ENCODE data around the gene CREBRF.
"Not testable (repeated sequence)": the region's sequence is repeated elsewhere in the genome, so short reads cannot be mapped to it uniquely, and the experiment has no call there.

- TF ChIP-seq CTCF (IDR thresholded peaks at IDR 0.05; ENCODE audit: insufficient read depth, low read length); POLR2AphosphoS5 (IDR thresholded peaks at IDR 0.05; ENCODE audit: low read depth); REST (IDR thresholded peaks at IDR 0.05; ENCODE audit: insufficient replicate concordance, low read depth); SPI1 (IDR thresholded peaks at IDR 0.05; ENCODE audit: borderline replicate concordance, low read depth): not testable (repeated sequence)
Observed at GRCh38 chr5:173132166-173132565, 76.0 kb downstream of the CREBRF start.

All from HL-60 (cell line).